HG03108 (cell line): ENCODE measurements around the gene NINJ2.
"Not testable (repeated sequence)": the region's sequence is repeated elsewhere in the genome, so short reads cannot be mapped to it uniquely, and the experiment has no call there.

Source experiments
- ATAC-seq: cut with Tn5 transposase; IDR thresholded peaks from one replicate; pipeline ENCODE4 v1.9.1; 2021; ENCODE audit warnings: moderate library complexity; ENCODE audit not compliant: unreplicated experiment

Gene NINJ2

GRCh38 chr12:642633-643474 lies 20.4 kb downstream of the NINJ2 start:
- ATAC-seq, result peak; percentile 69

GRCh38 chr12:641321-641720 lies 21.9 kb downstream of the NINJ2 start:
- not testable (repeated sequence) for ATAC-seq

DNA sequence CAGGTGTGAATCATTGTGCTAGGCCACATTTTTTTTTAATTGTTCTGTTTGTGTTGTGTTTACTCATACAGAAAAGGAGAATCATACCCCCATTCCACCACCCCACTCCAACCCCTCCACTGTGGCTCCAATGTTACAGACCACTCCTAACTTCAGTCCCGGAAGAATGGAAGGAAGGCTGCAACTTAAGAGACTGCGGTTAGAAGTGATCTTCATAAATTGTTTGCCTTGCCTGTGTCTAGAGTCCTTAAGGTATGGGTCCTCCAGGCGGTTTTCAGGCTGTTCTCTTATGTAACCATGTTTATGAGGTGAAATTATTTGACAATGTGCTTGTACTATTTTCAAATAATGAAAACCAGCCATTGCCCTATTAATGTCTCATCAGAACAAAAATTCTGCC lies 22.5 kb downstream of the NINJ2 start:
- no peak for ATAC-seq

GRCh38 chr12:639988-640387 lies 23.3 kb downstream of the NINJ2 start:
- no peak for ATAC-seq

- no peak for ATAC-seq
Observed at GRCh38 chr12:639566-639965, 23.7 kb downstream of the NINJ2 start.

DNA sequence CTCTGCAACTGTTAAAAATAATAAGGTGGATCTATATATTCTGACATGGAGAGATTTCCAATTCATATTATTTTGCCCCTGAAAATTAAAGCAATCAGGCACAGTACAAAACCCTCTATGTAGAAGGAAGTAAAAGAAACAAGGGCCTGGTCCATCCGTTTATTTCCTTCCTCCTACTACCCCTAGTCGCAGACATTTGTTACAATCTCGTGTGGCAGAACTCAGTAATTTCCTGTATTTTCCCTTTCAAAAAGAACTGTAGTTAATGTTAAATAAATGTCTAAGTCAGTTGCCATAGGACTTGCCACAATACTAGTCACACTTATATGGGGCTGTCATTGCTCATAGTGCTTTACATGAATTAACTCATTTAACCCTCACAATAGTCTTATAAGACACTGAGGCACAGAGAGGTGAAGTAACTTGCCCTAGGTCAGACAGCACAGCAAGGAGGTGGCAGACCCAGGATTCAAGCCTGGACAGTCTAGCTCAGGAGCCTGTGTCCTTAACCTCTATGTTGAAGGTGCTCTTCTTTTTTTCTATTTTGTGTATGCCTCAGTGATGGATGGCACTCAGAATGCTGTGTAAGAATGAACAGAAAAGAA lies 24.2 kb downstream of the NINJ2 start:
- ATAC-seq, result no peak

DNA sequence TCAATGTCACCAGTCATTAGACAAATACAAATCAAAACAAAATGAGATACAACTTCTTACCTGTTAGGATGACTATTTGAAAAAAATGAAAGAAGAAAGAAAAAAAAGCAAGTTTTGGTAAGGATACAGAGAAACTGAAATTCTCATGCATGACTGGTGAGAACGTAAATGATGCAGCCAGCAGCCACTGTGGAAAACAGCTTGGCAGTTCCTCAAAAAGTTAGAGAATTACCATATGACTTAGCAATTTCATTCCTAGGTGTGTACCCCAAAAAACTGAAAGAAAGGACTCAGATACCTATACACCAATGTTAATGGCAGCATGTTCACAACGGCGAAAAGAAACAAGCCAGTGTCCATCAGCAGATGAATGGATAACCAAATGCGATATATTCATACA lies 26.6 kb downstream of the NINJ2 start:
- no peak for ATAC-seq

DNA sequence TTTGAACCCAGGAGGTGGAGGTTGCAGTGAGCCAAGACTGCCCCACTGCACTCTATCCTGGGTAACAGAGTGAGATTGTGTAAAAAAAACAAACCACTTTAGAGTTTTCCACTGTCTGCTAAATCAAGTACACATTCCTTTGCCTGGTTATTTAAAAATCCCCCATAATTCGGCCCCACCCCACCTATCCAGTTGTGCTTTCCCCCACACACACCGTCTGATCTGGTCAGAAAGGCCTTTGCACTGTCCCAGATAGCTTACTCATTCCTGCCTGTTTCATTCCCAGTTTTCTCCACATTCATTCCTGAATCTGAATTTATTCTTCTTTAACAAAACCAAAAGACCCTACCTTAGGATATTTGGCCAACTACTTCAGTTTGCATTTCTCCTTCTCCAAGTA lies 29.5 kb downstream of the NINJ2 start:
- ATAC-seq, result no peak

GRCh38 chr12:632102-632696 lies 31.0 kb downstream of the NINJ2 start:
- no peak for ATAC-seq

DNA sequence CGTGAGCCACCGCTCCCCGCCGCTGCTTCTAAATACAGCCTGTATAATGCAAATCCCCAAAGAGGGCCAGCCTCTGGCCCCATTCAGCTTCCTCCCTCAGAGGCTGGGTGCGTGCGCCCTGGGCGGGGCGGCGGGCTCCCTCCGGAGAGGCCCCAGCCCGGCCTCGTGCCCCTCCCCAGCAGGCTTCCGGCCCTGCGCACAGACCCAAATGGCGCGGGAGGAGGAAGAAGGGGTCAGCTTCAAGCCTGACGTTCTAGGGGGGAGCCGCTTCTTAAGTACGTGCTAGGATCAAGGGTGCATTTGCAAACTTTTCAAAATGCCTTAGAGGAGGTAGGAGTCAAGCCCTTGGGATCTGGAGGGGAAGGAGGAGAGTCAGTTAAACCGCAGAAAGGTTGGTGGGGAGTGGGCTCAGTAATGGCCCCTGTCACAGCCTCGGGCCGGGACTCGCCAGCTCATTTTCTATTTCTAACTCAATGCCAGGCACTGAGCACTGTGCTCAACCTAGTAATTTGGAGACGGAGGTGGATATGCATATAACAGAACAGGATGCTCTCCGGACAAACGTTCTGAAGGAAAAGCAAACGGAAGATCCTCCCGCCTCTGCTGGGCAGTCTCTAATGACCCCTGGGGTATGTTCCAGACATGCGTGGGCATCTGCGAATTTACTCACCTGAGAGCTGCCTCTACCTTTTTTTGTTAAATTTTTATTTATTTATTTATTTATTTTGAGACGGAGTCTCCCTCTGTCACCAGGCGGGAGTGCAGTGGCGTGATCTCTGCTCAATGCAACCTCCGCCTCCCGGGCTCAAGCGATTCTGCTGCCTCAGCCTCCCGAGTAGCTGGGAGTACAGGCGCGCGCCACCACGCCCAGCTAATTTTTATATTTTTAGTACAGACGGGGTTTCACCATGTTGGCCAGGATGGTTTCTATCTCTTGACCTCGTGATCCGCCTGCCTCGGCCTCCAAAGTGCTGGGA lies 32.3 kb downstream of the NINJ2 start:
- peak; percentile 87 for ATAC-seq

DNA sequence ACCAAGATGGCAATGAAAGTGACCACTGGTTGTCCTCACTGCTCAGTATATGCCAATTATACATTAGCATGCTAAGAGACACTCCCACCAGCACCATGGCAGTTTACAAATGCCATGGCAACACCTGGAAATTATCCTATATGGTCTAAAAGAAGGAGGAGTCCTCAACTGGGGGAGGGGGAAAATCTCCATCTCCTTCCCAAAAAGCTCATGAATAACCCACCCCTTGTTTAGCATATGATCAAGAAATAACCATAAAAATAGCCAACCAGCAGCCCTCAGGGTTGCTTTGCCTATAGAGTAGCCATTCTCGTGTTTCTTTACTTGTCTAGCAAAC lies 34.5 kb downstream of the NINJ2 start:
- ATAC-seq, result not testable (repeated sequence)

DNA sequence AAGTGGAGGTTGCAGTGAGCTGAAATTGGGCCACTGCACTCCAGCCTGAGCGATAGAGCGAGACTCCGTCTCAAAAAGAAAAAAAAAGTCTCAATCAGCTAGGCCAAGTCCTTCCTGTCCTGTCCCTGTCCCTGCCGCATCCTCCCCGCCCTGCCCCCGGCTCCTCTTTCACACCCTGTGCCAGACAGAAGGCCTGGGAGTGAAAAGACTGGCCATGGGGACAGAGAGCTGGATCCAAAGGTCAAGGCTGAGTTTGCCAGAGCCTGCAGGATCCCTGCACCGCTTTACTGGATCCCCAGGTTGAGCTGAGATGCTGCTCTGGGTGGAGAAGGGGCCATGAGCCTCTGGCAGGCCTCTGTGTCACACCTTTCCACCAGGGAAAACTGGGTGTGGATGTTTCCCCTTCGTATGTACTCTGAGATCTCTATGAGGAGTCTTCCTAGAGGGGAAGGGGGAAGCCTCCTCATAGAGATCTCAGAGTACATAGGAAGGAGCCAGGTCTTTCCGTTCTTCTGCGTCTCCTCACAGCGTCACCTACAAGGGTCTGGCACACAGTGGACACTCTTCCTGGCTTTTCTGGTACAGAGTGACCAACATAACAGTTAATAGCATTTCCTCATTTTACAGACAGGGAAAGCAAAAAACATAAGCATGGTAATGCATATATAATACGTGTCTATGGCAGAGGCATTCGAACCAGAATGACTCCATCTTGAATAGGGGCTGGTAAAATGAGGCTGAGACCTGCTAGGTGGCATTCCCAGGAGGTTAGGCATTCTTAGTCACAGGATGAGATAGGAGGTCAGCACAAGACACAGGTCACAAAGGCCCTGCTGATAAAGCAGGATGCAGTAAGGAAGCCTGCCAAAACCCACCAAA lies 35.1 kb downstream of the NINJ2 start:
- ATAC-seq, result no peak

DNA sequence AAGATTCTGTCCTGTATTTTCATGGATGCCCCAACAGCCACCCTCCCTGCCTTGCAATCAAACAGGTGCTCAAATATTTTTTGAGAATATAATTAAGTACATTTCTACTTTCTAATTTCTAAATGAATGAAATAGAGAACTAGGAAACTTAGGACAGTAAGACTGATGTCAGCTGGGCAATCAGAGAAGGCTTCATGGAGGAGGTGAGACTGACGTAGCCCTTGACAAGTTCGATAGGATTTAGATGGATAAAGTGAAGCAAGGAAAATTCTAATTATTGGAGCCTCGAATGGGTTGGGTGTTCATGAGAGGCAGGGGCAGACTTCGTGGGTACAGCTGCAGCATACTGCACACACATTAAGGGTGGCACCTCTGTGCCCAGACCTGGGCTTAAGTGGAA lies 36.0 kb downstream of the NINJ2 start:
- no peak for ATAC-seq

DNA sequence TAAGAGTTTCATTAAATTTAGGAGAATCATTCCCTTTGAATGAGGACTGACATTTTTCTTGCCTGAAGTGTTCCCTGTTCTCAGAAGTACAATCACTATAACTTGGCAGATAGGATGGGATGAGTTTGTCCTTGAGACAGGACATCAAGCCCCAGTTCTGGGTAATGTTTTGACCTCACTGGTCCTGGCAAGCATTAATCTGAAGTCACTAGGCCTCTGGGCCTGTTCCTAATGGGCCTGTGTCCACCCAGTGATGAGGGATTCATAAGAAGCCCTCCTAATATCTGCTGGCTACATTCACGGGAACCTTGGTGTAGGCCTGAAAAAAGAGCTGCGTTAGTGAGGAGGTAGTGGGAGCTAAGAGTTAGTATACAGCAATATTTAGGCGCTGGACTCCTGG lies 37.2 kb downstream of the NINJ2 start:
- ATAC-seq, result no peak

GRCh38 chr12:623865-624372 lies 39.3 kb downstream of the NINJ2 start:
- ATAC-seq, result no peak

- no peak for ATAC-seq
Observed at GRCh38 chr12:623172-623864, 39.9 kb downstream of the NINJ2 start.

GRCh38 chr12:622416-622815 lies 40.8 kb downstream of the NINJ2 start:
- ATAC-seq, result no peak

DNA sequence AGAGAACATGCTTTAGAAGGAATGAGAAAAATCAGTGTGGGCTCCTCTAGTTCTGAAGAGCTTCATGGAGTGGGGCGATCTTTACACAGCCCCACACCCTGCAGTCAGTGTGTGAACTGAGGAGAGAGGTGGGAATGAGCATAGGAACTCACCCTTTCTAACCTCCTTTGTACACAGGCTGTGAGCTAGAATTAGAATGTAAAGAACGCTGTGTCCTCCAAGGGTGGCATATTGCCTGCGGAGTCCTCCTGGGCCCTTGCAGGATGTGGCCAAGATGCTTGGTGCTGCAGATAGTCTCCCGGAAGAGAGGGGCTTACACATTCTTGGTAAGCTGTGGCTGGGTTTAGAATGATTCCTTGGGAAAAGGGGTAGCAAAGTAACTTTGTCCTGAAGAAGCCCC lies 43.9 kb downstream of the NINJ2 start:
- ATAC-seq, result no peak

DNA sequence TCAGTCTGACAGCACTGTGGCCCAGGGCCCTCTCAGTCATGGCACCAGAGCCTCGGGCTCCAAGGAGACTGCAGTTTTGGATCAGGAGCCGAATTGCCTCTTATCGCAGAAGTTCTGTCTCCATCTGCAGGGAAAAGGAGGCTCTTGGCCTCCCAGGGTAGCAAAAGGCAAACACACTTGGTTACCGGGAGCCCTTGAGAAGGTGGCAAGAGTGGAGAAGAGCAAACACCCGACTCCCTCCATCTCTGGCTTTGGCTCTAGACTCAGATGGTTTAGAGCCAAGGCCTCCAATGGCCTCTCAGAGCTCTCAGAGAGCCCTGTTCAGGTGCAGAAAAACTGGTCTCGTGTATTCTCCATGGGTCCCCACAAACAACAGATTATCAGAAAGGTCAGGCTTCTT lies 44.6 kb downstream of the NINJ2 start:
- ATAC-seq, result no peak
